Glutamatergic neuron (in vitro differentiated cells): Measurements from ENCODE around the gene PRRG1. TPM values are rescaled to one million over a fixed set of nuclear protein-coding genes. Genes with fewer than 3 reads are reported as not detected.

Experiments used
- DNase-seq: peaks from one replicate; pipeline ENCODE4 v3.0.0; 2022
- H3K27ac Mint-ChIP-seq: one replicate; pipeline ENCODE4 v1.8.0; 2020; ENCODE audit warnings: mild to moderate bottlenecking, mixed read lengths, inconsistent platforms; ENCODE audit not compliant: unreplicated experiment
- H3K27me3 Mint-ChIP-seq: one replicate; pipeline ENCODE4 v1.8.0; 2020; ENCODE audit warnings: mild to moderate bottlenecking, moderate library complexity, mixed read lengths, inconsistent platforms; ENCODE audit not compliant: unreplicated experiment
- H3K36me3 Mint-ChIP-seq: one replicate; pipeline ENCODE4 v1.8.0; 2020; ENCODE audit warnings: mild to moderate bottlenecking, mixed read lengths, inconsistent platforms; ENCODE audit not compliant: unreplicated experiment
- H3K4me1 Mint-ChIP-seq: one replicate; pipeline ENCODE4 v1.8.0; 2020; ENCODE audit warnings: mild to moderate bottlenecking, low read depth, mixed read lengths, inconsistent platforms; ENCODE audit not compliant: unreplicated experiment
- H3K4me3 Mint-ChIP-seq: one replicate; pipeline ENCODE4 v1.8.0; 2020; ENCODE audit warnings: mild to moderate bottlenecking, mixed read lengths, inconsistent platforms; ENCODE audit not compliant: unreplicated experiment
- H3K9me3 Mint-ChIP-seq: one replicate; pipeline ENCODE4 v1.8.0; 2020; ENCODE audit warnings: mild to moderate bottlenecking, moderate library complexity, mixed read lengths, inconsistent platforms; ENCODE audit not compliant: unreplicated experiment
- total RNA-seq: library from RNA; stranded (reverse); fragmentation: NEBNext Ultra II Directional; extraction: Animal tissue kit (Norgen Biotek cat#: 25700); gene quantifications from one replicate; pipeline ENCODE4 v1.2.1, GENCODE V29; 2021; ENCODE audit not compliant: unreplicated experiment
- TF ChIP-seq, protein P1 (sequence below): fragments of 200-600 bp; sonication (generic); IDR thresholded peaks from one replicate; pipeline ENCODE4 v1.5.0; 2021; ENCODE audit not compliant: partially characterized antibody, unreplicated experiment

Gene PRRG1
- total RNA-seq, 1 donor from 2014 or later = 4.4 TPM

DNA sequence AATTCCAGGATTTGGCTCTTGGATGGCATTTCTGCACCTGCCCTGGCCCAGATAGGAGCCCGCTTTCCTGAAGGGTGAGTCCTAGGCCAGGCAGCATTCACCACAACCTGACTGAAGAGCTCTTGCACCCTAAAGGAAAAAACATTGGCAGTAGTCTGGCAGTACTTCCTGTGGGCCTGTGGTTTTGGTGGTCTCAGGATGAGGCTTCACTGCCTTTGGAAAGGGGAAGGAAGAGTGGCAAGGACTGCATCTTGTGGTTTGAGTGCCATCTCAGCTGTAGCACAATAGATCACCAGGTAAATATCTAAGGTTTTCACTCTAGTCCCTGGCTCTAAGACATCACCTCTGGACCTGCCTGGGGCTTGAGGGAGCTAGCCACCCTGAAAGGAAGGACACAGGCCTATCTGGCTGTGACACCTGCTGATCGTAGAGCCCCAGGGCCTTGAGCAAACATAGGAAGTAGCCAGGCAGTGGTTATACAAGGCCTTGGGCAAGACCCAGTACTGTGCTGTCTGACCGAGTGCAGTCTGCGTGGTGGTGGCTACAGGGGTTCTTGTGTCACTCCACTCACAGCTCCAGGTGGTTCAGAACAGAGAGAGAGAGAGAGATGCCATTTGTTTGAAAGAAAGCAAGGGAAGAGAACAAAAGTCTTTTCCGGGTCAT, 28.5 kb upstream of the PRRG1 start:
- DNase-seq = no peak
- no peak overlapping the region for H3K4me3 Mint-ChIP-seq
- TF ChIP-seq, protein P1, sequence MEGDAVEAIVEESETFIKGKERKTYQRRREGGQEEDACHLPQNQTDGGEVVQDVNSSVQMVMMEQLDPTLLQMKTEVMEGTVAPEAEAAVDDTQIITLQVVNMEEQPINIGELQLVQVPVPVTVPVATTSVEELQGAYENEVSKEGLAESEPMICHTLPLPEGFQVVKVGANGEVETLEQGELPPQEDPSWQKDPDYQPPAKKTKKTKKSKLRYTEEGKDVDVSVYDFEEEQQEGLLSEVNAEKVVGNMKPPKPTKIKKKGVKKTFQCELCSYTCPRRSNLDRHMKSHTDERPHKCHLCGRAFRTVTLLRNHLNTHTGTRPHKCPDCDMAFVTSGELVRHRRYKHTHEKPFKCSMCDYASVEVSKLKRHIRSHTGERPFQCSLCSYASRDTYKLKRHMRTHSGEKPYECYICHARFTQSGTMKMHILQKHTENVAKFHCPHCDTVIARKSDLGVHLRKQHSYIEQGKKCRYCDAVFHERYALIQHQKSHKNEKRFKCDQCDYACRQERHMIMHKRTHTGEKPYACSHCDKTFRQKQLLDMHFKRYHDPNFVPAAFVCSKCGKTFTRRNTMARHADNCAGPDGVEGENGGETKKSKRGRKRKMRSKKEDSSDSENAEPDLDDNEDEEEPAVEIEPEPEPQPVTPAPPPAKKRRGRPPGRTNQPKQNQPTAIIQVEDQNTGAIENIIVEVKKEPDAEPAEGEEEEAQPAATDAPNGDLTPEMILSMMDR = no peak

DNA sequence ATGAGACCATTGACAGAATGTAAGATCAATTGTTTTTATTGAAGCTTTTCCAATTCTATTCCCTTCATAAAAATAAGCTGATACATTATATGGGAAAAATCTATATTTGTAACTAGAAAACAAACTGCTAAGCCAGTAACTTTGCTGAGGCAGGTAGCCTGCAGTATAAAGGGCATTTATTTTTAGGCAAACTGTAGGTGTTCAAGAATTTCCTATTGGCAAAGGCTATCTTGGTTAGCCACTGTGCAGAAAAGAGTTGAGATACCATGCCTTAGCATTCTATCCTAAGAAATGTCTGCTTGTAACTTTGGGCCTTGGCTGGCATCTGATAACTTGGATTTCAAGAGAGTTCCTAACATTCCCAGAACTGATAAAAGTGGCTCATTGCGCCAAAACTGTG, 18.5 kb upstream of the PRRG1 start:
- Mint-ChIP-seq H3K4me3 (no peak overlapping the region), H3K27me3 (no peaks in the 10 kb centered on the region), H3K9me3 (no peaks in the 10 kb centered on the region), H3K36me3 (no peaks in the 10 kb centered on the region), H3K4me1 (no peaks in the 10 kb centered on the region), H3K27ac (no peak overlapping the region)
- DNase-seq = no peak
- TF ChIP-seq, protein P1 = no peak

More for the DNA sequence above, 28.5 kb upstream of the PRRG1 start:
- Mint-ChIP-seq H3K27ac (no peak overlapping the region), H3K36me3 (no peaks in the 10 kb centered on the region), H3K9me3 (no peaks in the 10 kb centered on the region), H3K27me3 (no peaks in the 10 kb centered on the region), H3K4me1 (no peaks in the 10 kb centered on the region)

DNA sequence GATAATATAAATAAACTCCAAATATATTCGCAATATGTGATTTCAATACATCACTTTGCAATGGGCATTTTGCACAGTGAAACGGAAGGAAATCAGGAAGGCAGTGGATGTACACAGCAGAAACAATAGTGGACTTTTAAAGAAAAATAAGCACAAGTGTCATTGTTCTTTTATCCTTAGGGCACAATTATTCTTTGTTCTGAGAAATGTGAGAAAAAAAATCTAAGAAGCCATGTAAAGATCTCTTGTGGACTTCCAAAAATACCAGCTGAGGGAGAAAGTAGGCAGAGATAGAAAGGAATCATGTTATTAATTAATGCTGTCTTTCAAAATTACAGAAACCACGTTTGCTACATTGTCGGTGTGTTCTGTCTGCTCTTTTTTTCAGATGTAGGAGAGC, 17.6 kb upstream of the PRRG1 start:
- no peak for DNase-seq
- Mint-ChIP-seq H3K27me3 (no peaks in the 10 kb centered on the region), H3K9me3 (no peaks in the 10 kb centered on the region), H3K27ac (no peak overlapping the region), H3K4me3 (no peak overlapping the region), H3K4me1 (no peaks in the 10 kb centered on the region), H3K36me3 (no peaks in the 10 kb centered on the region)
- TF ChIP-seq, protein P1 = no peak

DNA sequence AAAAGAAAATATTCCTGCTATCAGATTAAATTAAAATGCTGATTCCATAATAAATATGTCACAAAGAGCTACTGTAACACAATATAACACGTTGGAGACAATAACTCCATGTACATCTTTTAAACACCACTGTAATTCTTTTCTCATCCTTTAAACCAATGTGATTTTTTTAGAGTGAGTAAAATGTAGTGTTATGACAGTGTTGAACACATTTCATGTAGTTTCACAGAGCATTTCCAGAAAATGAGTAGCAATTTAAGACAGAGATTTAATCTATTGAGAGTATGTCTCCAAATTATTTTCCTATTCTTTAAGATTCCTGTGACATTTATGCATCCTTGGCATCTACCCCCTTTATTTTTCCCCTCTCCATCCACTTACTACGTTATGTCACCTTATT, 17.1 kb upstream of the PRRG1 start:
- DNase-seq = no peak
- H3K9me3 Mint-ChIP-seq = no peaks in the 10 kb centered on the region
- no peaks in the 10 kb centered on the region for H3K4me1 Mint-ChIP-seq
- no peaks in the 10 kb centered on the region for H3K27me3 Mint-ChIP-seq
- H3K36me3 Mint-ChIP-seq = no peaks in the 10 kb centered on the region
- H3K27ac Mint-ChIP-seq = no peak overlapping the region
- TF ChIP-seq, protein P1 = no peak
- H3K4me3 Mint-ChIP-seq = no peak overlapping the region

DNA sequence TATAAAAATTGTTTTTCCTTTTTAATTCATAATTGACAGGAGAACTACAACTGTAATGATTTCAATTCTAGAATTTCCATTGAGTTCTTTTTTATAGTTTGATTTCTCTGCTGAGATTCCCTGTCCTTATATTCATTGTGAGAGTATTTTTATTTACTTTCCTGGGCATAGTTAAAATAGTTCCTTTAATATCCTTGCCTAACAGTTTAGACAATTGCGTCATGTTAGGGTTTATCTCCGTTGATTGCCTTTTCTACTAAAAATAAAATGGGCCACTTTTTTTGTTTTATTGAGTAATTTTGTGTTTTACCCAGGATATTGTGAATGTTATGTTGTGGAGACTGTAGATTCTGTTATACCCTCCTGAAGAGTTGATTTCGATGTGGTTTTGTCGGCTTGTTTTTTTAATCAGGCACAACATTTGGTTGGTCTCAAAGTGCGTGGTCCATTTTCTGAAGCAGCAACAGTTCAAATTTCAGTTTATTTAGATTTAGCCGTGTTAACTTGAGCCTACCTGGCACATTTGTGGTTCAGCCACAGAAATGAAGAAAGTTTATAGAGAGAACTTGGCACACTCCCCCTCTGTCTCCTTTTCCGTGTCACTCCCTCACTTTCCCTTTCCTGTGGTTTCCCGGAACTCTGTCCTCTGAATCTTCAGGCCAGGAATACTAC, 16.0 kb upstream of the PRRG1 start:
- no peaks in the 10 kb centered on the region for H3K27me3 Mint-ChIP-seq
- no peak overlapping the region for H3K4me3 Mint-ChIP-seq
- no peaks in the 10 kb centered on the region for H3K4me1 Mint-ChIP-seq

More for the DNA sequence above, 16.0 kb upstream of the PRRG1 start:
- Mint-ChIP-seq H3K9me3 (no peaks in the 10 kb centered on the region), H3K27ac (no peak overlapping the region), H3K36me3 (no peaks in the 10 kb centered on the region)
- no peak for DNase-seq
- TF ChIP-seq, protein P1 = no peak
